Pancreas (tissue), 10 donors: ENCODE measurements around the gene FMNL1. TPM values are rescaled to one million over a fixed set of nuclear protein-coding genes. Genes with fewer than 3 reads are reported as not detected.

Experiments
- ATAC-seq, 4 donors: fragments of 200-7000 bp; cut with Tn5 transposase; one replicate each; pipeline versions ENCODE4 v1.8.0 to v1.9.1; 2020; ENCODE audit warnings: mild to moderate bottlenecking in 4 of 4, moderate library complexity in 4 of 4
- DNase-seq, 6 donors: peaks; one replicate each; pipeline ENCODE4 v3.0.0-alpha.2; 2020
- FAIRE-seq: peaks from 2 replicates; lab custom pipeline; 2012; peaks lifted over from hg19 to GRCh38; lab: Jason Lieb, UNC
- H3K27ac ChIP-seq, 4 donors: fragments of 200-600 bp; sonication (generic); 1 replicate in 3 of 4; 2 replicates in 1 of 4; pipeline versions ENCODE4 v1.5.0 to v1.8.0; 2020
- H3K27me3 ChIP-seq, 4 donors: fragments of 200-600 bp; one replicate each; pipeline ENCODE4 v1.8.0; 2021
- H3K36me3 ChIP-seq, 3 donors: fragments of 200-600 bp; sonication (generic) in 1 of 3; one replicate each; pipeline versions ENCODE4 v1.5.0 to v1.8.0; 2020 to 2021
- H3K4me1 ChIP-seq, 3 donors: fragments of 200-600 bp; one replicate each; pipeline ENCODE4 v1.8.0; 2021
- H3K4me3 ChIP-seq, 4 donors: fragments of 200-600 bp; sonication (generic) in 2 of 4; one replicate each; pipeline versions ENCODE4 v1.5.0 to v1.8.0; 2020 to 2021
- H3K9me3 ChIP-seq, 4 donors: fragments of 200-600 bp; one replicate each; pipeline ENCODE4 v1.8.0; 2021
- CTCF ChIP-seq, 4 donors: fragments of 200-600 bp; sonication (generic) in 3 of 4; IDR thresholded peaks; one replicate each; pipeline versions ENCODE4 v1.5.0 to v1.8.0; 2021; ENCODE audit warnings: antibody characterized with exemption in 4 of 4
- WGBS, 2 donors: extraction: QIAGEN DNeasy Blood & Tissue Kit; methylation state at CpG; one replicate each; pipeline ENCODE4 v1.1.7; 2013; 5-methylcytosine and 5-hydroxymethylcytosine counted together
- intact Hi-C, 3 donors: fragments of 100-400 bp; cut with DNase I; formaldehyde crosslinking; loops; one replicate each; pipeline versions ENCODE4 v1.11.1 to v1.14.2; 2022
- polyA plus RNA-seq, 2 donors: library from polyadenylated mRNA; stranded (reverse); fragments of 200-250 nt; gene quantifications; one replicate each; pipeline ENCODE4 v1.2.3, GENCODE V29; 2013
- total RNA-seq, 6 donors: library from RNA; stranded (reverse); fragmentation: NEBNext Ultra II Directional in 4 of 6; extraction: Animal tissue kit (Norgen Biotek cat#: 25700) in 4 of 6; gene quantifications; one replicate each; pipeline versions ENCODE4 v1.2.1 to v1.2.4, GENCODE V29; 2021 to 2023
- donor health status: healthy with polysubstance abuse.
- donor health status: DM: no; HTN: no; CAD: no; lungs with moderate emphysema.
- donor health status: DM: no; HTN: no; CAD: no.
- donor health status: control.
- donor health status: control.
- donor health status: Bipolar disorder and iron deficiency.
- donor health status: DM: yes; HTN: yes; CAD: no.
- donor health status: DM: no; HTN: no; CAD: no.
- donor health status: DM: no; HTN: no; CAD: no.
- donor health status: DM: yes; HTN: yes; CAD: no.

Gene FMNL1
- total and polyA plus RNA-seq, 8 donors = 1.9 to 22.1 (median 5.4) TPM

GRCh38 chr17:45270828-45271418 lies 49.2 kb downstream of the FMNL1 start:
- Histone ChIP-seq H3K9me3 (no peaks in the 10 kb centered on the region), H3K27ac (no peak overlapping the region), H3K36me3 (peaks cover 0 to 81% (median 33%) of the 10 kb centered on the region in 3 donors), H3K4me3 (no peak overlapping the region), H3K4me1 (no peaks in the 10 kb centered on the region), H3K27me3 (no peaks in the 10 kb centered on the region)
- 69 to 73% methylated on average over 13 of the region's 13 CpGs for WGBS, 2 donors
- peak; percentile 26 to 70 (median 38) for ATAC-seq
- TF ChIP-seq CTCF (IDR thresholded peaks at IDR 0.05) = peak in 2 of 4 donors; percentile 32 to 37
- intact Hi-C loops = no loop called here
- no peak for FAIRE-seq
- DNase-seq = no peak

- 95% methylated on average over 3 of the region's 3 CpGs for WGBS, 2 donors
- ATAC-seq (no peak), DNase-seq (no peak), FAIRE-seq (no peak)
- intact Hi-C loops = no loop called here
- Histone ChIP-seq H3K4me1 (no peaks in the 10 kb centered on the region), H3K27me3 (no peaks in the 10 kb centered on the region), H3K27ac (no peak overlapping the region), H3K9me3 (no peaks in the 10 kb centered on the region), H3K36me3 (peaks cover 0 to 74% (median 33%) of the 10 kb centered on the region in 3 donors), H3K4me3 (no peak overlapping the region)
- no peak for TF ChIP-seq CTCF (IDR thresholded peaks at IDR 0.05)
Measured at GRCh38 chr17:45271603-45272002, 49.9 kb downstream of the FMNL1 start.

DNA sequence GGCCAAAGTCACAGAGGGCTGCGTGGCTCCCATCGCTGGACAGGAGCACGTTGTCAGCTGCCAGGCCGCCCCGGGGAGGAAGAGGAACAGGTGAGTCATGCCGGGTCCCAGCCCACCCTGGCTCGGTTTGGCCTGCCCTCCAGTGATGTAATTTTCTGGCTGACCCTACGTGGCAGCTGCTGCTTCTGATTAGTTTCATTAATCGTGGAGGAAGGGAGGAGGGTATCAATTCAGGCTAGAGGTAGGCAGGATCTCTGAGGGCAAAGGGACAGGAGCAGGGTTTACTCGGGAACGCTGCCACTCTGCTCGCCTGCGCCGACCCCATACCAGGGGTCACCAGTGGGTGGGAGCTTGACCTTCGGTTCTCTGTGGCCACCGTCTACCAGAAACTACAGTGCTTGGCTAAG lies 51.9 kb downstream of the FMNL1 start:
- no peak for FAIRE-seq
- Histone ChIP-seq H3K4me3 (no peak overlapping the region), H3K4me1 (peaks cover 5 to 13% (median 13%) of the 10 kb centered on the region in 3 donors), H3K27me3 (no peaks in the 10 kb centered on the region), H3K36me3 (peaks cover 0 to 57% (median 27%) of the 10 kb centered on the region in 3 donors), H3K27ac (no peak overlapping the region), H3K9me3 (no peaks in the 10 kb centered on the region)
- intact Hi-C loops = no loop called here
- no peak for TF ChIP-seq CTCF (IDR thresholded peaks at IDR 0.05)
- no peak for DNase-seq
- 85 to 86% methylated on average over 16 of the region's 16 CpGs for WGBS, 2 donors
- no peak for ATAC-seq

- no peak overlapping the region for H3K4me3 ChIP-seq
- H3K27me3 ChIP-seq = no peaks in the 10 kb centered on the region
- peaks cover 10 to 18% (median 14%) of the 10 kb centered on the region in 3 donors for H3K4me1 ChIP-seq
- no peak overlapping the region for H3K27ac ChIP-seq
- intact Hi-C loops = no loop called here
- ATAC-seq (no peak), DNase-seq (no peak), FAIRE-seq (no peak)
- peaks cover 0 to 52% (median 27%) of the 10 kb centered on the region in 3 donors for H3K36me3 ChIP-seq
- TF ChIP-seq CTCF (IDR thresholded peaks at IDR 0.05) = no peak
- 87 to 91% methylated on average over 5 of the region's 5 CpGs for WGBS, 2 donors
- H3K9me3 ChIP-seq = no peaks in the 10 kb centered on the region
Measured at GRCh38 chr17:45274033-45274432, 52.3 kb downstream of the FMNL1 start.

DNA sequence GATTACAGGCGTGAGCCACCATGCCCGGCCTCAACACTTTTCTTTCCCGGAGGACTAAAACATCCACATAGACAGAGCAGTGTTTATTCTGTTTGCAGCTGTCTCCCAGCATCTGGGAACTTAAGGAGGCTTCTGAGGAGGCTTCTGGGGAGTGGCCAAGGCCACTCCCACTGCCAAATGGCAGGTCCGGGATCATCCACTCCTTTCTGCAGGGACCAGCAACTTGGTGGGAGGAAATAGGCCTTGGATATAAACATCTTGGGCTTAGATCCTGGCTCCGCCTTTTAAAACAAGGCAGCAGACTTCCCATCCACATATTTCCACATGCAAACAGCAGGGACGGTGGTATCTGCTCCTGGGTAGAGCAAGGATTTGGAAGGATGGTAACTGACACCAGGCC lies 54.3 kb downstream of the FMNL1 start:
- ATAC-seq (no peak), FAIRE-seq (no peak), DNase-seq (peak in 1 of 6 donors; percentile 12)
- peaks cover 10 to 19% (median 14%) of the 10 kb centered on the region in 3 donors for H3K4me1 ChIP-seq
- no peak overlapping the region for H3K27ac ChIP-seq
- WGBS, 2 donors = 74 to 79% methylated on average over 6 of the region's 6 CpGs
- TF ChIP-seq CTCF (IDR thresholded peaks at IDR 0.05) = no peak
- no peaks in the 10 kb centered on the region for H3K27me3 ChIP-seq
- no peaks in the 10 kb centered on the region for H3K9me3 ChIP-seq
- intact Hi-C loops = loop anchor here in 2 of 3 donors (2.0 to 5.0 kb wide), 3 partner anchors 41 to 111 kb away; partner anchors contain the start of gene MAP3K14 (in 1 of the 2)
- H3K4me3 ChIP-seq = no peak overlapping the region
- peaks cover 0 to 37% (median 15%) of the 10 kb centered on the region in 3 donors for H3K36me3 ChIP-seq
